ENCODE data around the gene KIF22.

GRCh38 chr16:29831490-29831889 is 40.9 kb downstream of the KIF22 start:
- TF ChIP-seq ZNF274 (IDR thresholded peaks at IDR 0.05; ENCODE audit: low read depth, low read length) = no peak
- TF ChIP-seq SP1 (IDR thresholded peaks at IDR 0.05; ENCODE audit: low read depth) = no peak
- TF ChIP-seq CTCF (IDR thresholded peaks at IDR 0.05 in 2 of 3, conservative IDR thresholded peaks at IDR 0.05 in 1 of 3; ENCODE audit: borderline replicate concordance in 1 of 3, insufficient read depth in 1 of 3, low read depth in 2 of 3, low read length in 2 of 3) = no peak
- no peak for TF ChIP-seq RAD21 (IDR thresholded peaks at IDR 0.05; ENCODE audit: low read depth)
- no peak for TF ChIP-seq EGR1 (IDR thresholded peaks at IDR 0.05; ENCODE audit: low read depth)
- TF ChIP-seq REST (IDR thresholded peaks at IDR 0.05; ENCODE audit: low read depth) = no peak
- no peak for TF ChIP-seq EZH2 (IDR thresholded peaks at IDR 0.05)
- TF ChIP-seq JUND (IDR thresholded peaks at IDR 0.05) = no peak
- TF ChIP-seq POLR2A (IDR thresholded peaks at IDR 0.05; ENCODE audit: borderline replicate concordance, extremely low read depth, insufficient read depth, insufficient read length) = no peak
